ENCODE measurements around the gene NACC2. TPM values are rescaled to one million over a fixed set of nuclear protein-coding genes. Genes with fewer than 3 reads are reported as not detected.

Gene NACC2, protein sequence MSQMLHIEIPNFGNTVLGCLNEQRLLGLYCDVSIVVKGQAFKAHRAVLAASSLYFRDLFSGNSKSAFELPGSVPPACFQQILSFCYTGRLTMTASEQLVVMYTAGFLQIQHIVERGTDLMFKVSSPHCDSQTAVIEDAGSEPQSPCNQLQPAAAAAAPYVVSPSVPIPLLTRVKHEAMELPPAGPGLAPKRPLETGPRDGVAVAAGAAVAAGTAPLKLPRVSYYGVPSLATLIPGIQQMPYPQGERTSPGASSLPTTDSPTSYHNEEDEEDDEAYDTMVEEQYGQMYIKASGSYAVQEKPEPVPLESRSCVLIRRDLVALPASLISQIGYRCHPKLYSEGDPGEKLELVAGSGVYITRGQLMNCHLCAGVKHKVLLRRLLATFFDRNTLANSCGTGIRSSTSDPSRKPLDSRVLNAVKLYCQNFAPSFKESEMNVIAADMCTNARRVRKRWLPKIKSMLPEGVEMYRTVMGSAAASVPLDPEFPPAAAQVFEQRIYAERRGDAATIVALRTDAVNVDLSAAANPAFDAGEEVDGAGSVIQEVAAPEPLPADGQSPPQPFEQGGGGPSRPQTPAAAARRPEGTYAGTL
- total RNA-seq (2013): 28.4 TPM
- polyA plus RNA-seq: 10 to 100 TPM in 1 of 3 donors, 1 to 10 TPM in 2; 8.1 to 32.4 (median 8.7) TPM
- 24.9 and 37.0 TPM in 2 replicates for polyA minus RNA-seq
- 12.5 to 128 (median 85.7) reads per million in 11 experiments for total RNA-seq

DNA sequence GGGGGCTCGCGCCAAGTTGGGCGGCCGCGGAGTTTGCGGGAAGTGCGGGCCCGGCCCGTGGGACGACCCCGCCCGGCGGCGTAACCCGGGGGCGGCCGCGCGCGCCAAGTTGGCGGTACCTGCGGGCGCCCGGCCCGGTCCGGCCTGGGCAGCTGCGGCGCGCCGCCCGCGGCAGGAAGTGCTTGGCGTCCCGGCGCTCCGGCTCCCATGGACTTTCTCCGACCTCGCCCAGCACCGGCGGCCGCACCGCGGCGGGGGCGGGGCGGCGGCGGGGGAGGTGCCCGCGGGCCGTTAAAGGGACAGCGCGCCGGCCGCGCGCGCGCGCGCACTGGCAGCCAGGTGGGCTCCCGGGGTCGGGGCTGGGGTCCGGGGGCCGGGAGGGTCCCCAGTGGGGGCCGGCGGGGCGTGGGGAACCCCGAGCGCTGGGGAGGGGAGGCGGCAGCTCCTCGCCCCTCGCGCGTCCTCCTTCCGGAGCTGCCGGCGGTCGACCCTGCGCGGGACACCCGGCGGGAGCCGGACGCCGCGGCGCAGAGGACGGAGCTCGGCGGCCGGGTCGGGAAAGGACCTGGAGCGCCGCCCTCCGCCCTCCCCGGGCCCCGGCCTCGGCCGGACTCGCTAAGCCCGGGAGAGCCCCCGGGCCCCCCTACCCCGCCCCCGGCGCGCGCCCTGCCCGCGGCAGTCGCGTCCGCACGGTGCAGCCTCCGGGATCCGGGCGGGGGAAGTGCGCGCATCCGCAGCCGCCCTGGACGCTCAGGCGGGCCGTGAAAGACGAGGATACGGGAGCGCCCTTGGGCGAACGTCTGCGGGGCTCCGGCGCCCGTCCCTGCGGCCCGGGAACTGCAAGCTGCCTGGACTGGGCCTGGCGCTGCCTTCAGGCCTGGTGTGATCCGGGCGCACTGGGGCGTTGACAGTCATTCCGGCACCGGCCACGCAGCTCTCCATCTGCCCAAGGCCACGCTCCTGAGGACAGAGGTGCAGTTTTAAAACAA, at the start of gene NACC2:
Gene NACC2, minus strand, starts transcription at position 220 of the 989 bp plus-strand sequence. CDS start 44,768 bp downstream, outside the sequence.
- Histone ChIP-seq H3K27ac (ENCODE audit: low read depth in 1 of 2, low read length in 2 of 2) (peak within 1 kb of the TSS; percentile 60 to 73), H3K4me2 (replicated peaks; ENCODE audit: extremely low read depth, low read length, poor library complexity, severe bottlenecking) (peak within 1 kb of the TSS; percentile 94), H3K27me3 (ENCODE audit: control insufficient read depth in 2 of 2, insufficient read depth in 2 of 2, low read length in 2 of 2) (peaks cover 0 to 11% of the 10 kb centered on the region in 2 donors), H4K20me1 (ENCODE audit: insufficient read depth, low read length) (peaks cover 42% of the 10 kb centered on the region), H3K9me3 (replicated peaks in 1 of 2; ENCODE audit: control insufficient read depth in 1 of 2, insufficient read depth in 1 of 2, low read length in 2 of 2) (no peaks in the 10 kb centered on the region), H3K9ac (ENCODE audit: insufficient read depth, low read length, poor library complexity, severe bottlenecking) (peak within 1 kb of the TSS; percentile 86), H3K79me2 (ENCODE audit: insufficient read depth, low read length) (peaks cover 53% of the 10 kb centered on the region), H2AFZ (ENCODE audit: insufficient read depth, low read depth, low read length, poor library complexity, severe bottlenecking) (peak within 1 kb of the TSS; percentile 75), H3K36me3 (replicated peaks in 1 of 2; ENCODE audit: control insufficient read depth in 1 of 2, insufficient read depth in 2 of 2, low read length in 2 of 2) (peaks cover 9 to 10% of the 10 kb centered on the region in 2 donors), H3K4me3 (replicated peaks in 1 of 3; ENCODE audit: low read depth in 2 of 3, low read length in 3 of 3) (peak within 1 kb of the TSS; percentile 56 to 90 (median 89)), H3K4me1 (ENCODE audit: control insufficient read depth in 1 of 2, insufficient read depth in 2 of 2, low read length in 2 of 2) (peaks cover 56 to 64% of the 10 kb centered on the region in 2 donors)
- 1% methylated on average over 143 of the region's 143 CpGs for WGBS (ENCODE audit: insufficient coverage)
- peak within 1 kb of the TSS; percentile 84 to 85 for H3K4me3 Mint-ChIP-seq
- intact Hi-C loops (cut with micrococcal nuclease): loop anchor here in 1 of 2 donors (2.0 kb wide), 1 partner anchor 13 kb away; no protein-coding TSS in a partner anchor
- peak within 1 kb of the TSS in 6 of 7 donors; percentile 68 to 90 (median 78) for H3K27ac Mint-ChIP-seq
- TF ChIP-seq, protein P1, sequence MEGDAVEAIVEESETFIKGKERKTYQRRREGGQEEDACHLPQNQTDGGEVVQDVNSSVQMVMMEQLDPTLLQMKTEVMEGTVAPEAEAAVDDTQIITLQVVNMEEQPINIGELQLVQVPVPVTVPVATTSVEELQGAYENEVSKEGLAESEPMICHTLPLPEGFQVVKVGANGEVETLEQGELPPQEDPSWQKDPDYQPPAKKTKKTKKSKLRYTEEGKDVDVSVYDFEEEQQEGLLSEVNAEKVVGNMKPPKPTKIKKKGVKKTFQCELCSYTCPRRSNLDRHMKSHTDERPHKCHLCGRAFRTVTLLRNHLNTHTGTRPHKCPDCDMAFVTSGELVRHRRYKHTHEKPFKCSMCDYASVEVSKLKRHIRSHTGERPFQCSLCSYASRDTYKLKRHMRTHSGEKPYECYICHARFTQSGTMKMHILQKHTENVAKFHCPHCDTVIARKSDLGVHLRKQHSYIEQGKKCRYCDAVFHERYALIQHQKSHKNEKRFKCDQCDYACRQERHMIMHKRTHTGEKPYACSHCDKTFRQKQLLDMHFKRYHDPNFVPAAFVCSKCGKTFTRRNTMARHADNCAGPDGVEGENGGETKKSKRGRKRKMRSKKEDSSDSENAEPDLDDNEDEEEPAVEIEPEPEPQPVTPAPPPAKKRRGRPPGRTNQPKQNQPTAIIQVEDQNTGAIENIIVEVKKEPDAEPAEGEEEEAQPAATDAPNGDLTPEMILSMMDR (IDR thresholded peaks at IDR 0.05): no peak
- peak; percentile 20 to 47 (median 45) for DNase-seq
- H3K4me1 Mint-ChIP-seq: peaks cover 49% of the 10 kb centered on the region
- peaks cover 0 to 3% (median 0%) of the 10 kb centered on the region in 7 donors for H3K9me3 Mint-ChIP-seq
- H3K36me3 Mint-ChIP-seq: peaks cover 11 to 20% of the 10 kb centered on the region in 2 donors
- H3K27me3 Mint-ChIP-seq (ENCODE audit: low read depth in 3 of 3): peaks cover 9 to 20% (median 10%) of the 10 kb centered on the region in 3 donors

All from CD14-positive monocyte (primary cell).